ENCODE results near the gene DENND1A. TPM values are rescaled to one million over a fixed set of nuclear protein-coding genes. Genes with fewer than 3 reads are reported as not detected.

The DENND1A gene
- total RNA-seq, 1 donor from 2014 or later = 15.4 TPM

- Histone ChIP-seq H3K4me1 (no peaks in the 10 kb centered on the region), H3K27me3 (peaks cover 50% of the 10 kb centered on the region), H3K27ac (no peak overlapping the region), H3K9me3 (no peaks in the 10 kb centered on the region), H3K4me3 (no peak overlapping the region), H3K36me3 (no peaks in the 10 kb centered on the region)
- ATAC-seq (no peak), DNase-seq (no peak)
- TF ChIP-seq CTCF (IDR thresholded peaks at IDR 0.05) = no peak
- intact Hi-C loops (cut with DNase I) = no loop called here
Measured at GRCh38 chr9:123371228-123371584, 558.7 kb downstream of the DENND1A start.

- no peak for TF ChIP-seq CTCF (IDR thresholded peaks at IDR 0.05)
Measured at GRCh38 chr9:123370526-123371227, 559.2 kb downstream of the DENND1A start.

GRCh38 chr9:123370108-123370507 lies 559.8 kb downstream of the DENND1A start:
- Histone ChIP-seq H3K4me3 (no peak overlapping the region), H3K27ac (no peak overlapping the region), H3K27me3 (peaks cover 49% of the 10 kb centered on the region), H3K36me3 (no peaks in the 10 kb centered on the region), H3K4me1 (no peaks in the 10 kb centered on the region), H3K9me3 (no peaks in the 10 kb centered on the region)
- ATAC-seq (no peak), DNase-seq (no peak)
- intact Hi-C loops (cut with DNase I) = no loop called here
- TF ChIP-seq CTCF (IDR thresholded peaks at IDR 0.05) = no peak

More at GRCh38 chr9:123370526-123371227, 559.2 kb downstream of the DENND1A start:
- Histone ChIP-seq H3K4me3 (no peak overlapping the region), H3K9me3 (no peaks in the 10 kb centered on the region), H3K27ac (no peak overlapping the region), H3K4me1 (no peaks in the 10 kb centered on the region), H3K36me3 (no peaks in the 10 kb centered on the region), H3K27me3 (peaks cover 50% of the 10 kb centered on the region)
- no peak for ATAC-seq
- intact Hi-C loops (cut with DNase I) = no loop called here
- DNase-seq = no peak

GRCh38 chr9:123369296-123369695 lies 560.6 kb downstream of the DENND1A start:
- no peak overlapping the region for H3K27ac ChIP-seq
- H3K4me1 ChIP-seq = no peaks in the 10 kb centered on the region
- no peak overlapping the region for H3K4me3 ChIP-seq
- no peak for TF ChIP-seq CTCF (IDR thresholded peaks at IDR 0.05)
- H3K36me3 ChIP-seq = no peaks in the 10 kb centered on the region
- intact Hi-C loops (cut with DNase I) = no loop called here
- no peaks in the 10 kb centered on the region for H3K9me3 ChIP-seq
- ATAC-seq = no peak
- no peak for DNase-seq
- H3K27me3 ChIP-seq = peaks cover 41% of the 10 kb centered on the region

GRCh38 chr9:123368536-123369153 lies 561.3 kb downstream of the DENND1A start:
- TF ChIP-seq CTCF (IDR thresholded peaks at IDR 0.05) = no peak
- Histone ChIP-seq H3K4me3 (no peak overlapping the region), H3K4me1 (no peaks in the 10 kb centered on the region), H3K36me3 (no peaks in the 10 kb centered on the region), H3K9me3 (no peaks in the 10 kb centered on the region), H3K27me3 (peaks cover 34% of the 10 kb centered on the region), H3K27ac (no peak overlapping the region)
- ATAC-seq = no peak
- intact Hi-C loops (cut with DNase I) = no loop called here
- DNase-seq = no peak

Measured in upper lobe of right lung (tissue), 1 donor.